ENCODE data around the gene EIF3D. TPM values are rescaled to one million over a fixed set of nuclear protein-coding genes. Genes with fewer than 3 reads are reported as not detected.

Gene EIF3D
- total RNA-seq, 1 donor from 2014 or later: 150 TPM

GRCh38 chr22:36492109-36492508 lies 36.9 kb downstream of the EIF3D start:
- no peaks in the 10 kb centered on the region for H3K4me1 Mint-ChIP-seq (ENCODE audit: unreplicated experiment)

GRCh38 chr22:36491155-36491554 lies 37.8 kb downstream of the EIF3D start:
- Mint-ChIP-seq H3K4me1 (ENCODE audit: unreplicated experiment) (no peaks in the 10 kb centered on the region), H3K36me3 (ENCODE audit: unreplicated experiment) (peaks cover 21% of the 10 kb centered on the region), H3K27ac (ENCODE audit: unreplicated experiment) (no peak overlapping the region), H3K4me3 (ENCODE audit: unreplicated experiment) (no peak overlapping the region), H3K9me3 (ENCODE audit: unreplicated experiment) (no peaks in the 10 kb centered on the region), H3K27me3 (ENCODE audit: unreplicated experiment) (no peaks in the 10 kb centered on the region)
- no peak for DNase-seq (ENCODE audit: extremely low spot score, unreplicated experiment)
- TF ChIP-seq CTCF (IDR thresholded peaks at IDR 0.05): no peak

More at GRCh38 chr22:36492109-36492508, 36.9 kb downstream of the EIF3D start:
- no peak for TF ChIP-seq CTCF (IDR thresholded peaks at IDR 0.05)
- no peak for DNase-seq (ENCODE audit: extremely low spot score, unreplicated experiment)
- Mint-ChIP-seq H3K27me3 (ENCODE audit: unreplicated experiment) (no peaks in the 10 kb centered on the region), H3K27ac (ENCODE audit: unreplicated experiment) (no peak overlapping the region), H3K9me3 (ENCODE audit: unreplicated experiment) (no peaks in the 10 kb centered on the region), H3K4me3 (ENCODE audit: unreplicated experiment) (no peak overlapping the region), H3K36me3 (ENCODE audit: unreplicated experiment) (peaks cover 25% of the 10 kb centered on the region)

GRCh38 chr22:36486619-36487384 lies 42.2 kb downstream of the EIF3D start:
- H3K36me3 Mint-ChIP-seq (ENCODE audit: unreplicated experiment): peaks cover 10% of the 10 kb centered on the region
- no peak overlapping the region for H3K4me3 Mint-ChIP-seq (ENCODE audit: unreplicated experiment)
- peak; percentile 74 for TF ChIP-seq CTCF (IDR thresholded peaks at IDR 0.05)
- H3K27ac Mint-ChIP-seq (ENCODE audit: unreplicated experiment): no peak overlapping the region
- peaks cover 2% of the 10 kb centered on the region for H3K4me1 Mint-ChIP-seq (ENCODE audit: unreplicated experiment)
- DNase-seq (ENCODE audit: extremely low spot score, unreplicated experiment): no peak
- no peaks in the 10 kb centered on the region for H3K27me3 Mint-ChIP-seq (ENCODE audit: unreplicated experiment)
- H3K9me3 Mint-ChIP-seq (ENCODE audit: unreplicated experiment): no peaks in the 10 kb centered on the region

GRCh38 chr22:36481393-36482168 lies 47.4 kb downstream of the EIF3D start, which contains the start of gene TXN2:
Gene TXN2, minus strand, starts transcription at chr22:36481640. Its CDS starts 803 bp downstream, at chr22:36480837.
- Mint-ChIP-seq H3K4me3 (ENCODE audit: unreplicated experiment) (peak within 1 kb of the TSS; percentile 92), H3K27me3 (ENCODE audit: unreplicated experiment) (no peaks in the 10 kb centered on the region), H3K36me3 (ENCODE audit: unreplicated experiment) (peaks cover 8% of the 10 kb centered on the region), H3K9me3 (ENCODE audit: unreplicated experiment) (no peaks in the 10 kb centered on the region), H3K27ac (ENCODE audit: unreplicated experiment) (peak within 1 kb of the TSS; percentile 100), H3K4me1 (ENCODE audit: unreplicated experiment) (peaks cover 12% of the 10 kb centered on the region)
- TF ChIP-seq CTCF (IDR thresholded peaks at IDR 0.05): no peak
- DNase-seq (ENCODE audit: extremely low spot score, unreplicated experiment): peak; percentile 98

- H3K27ac Mint-ChIP-seq (ENCODE audit: unreplicated experiment): peak overlapping the region; percentile 100
- H3K9me3 Mint-ChIP-seq (ENCODE audit: unreplicated experiment): no peaks in the 10 kb centered on the region
- no peaks in the 10 kb centered on the region for H3K27me3 Mint-ChIP-seq (ENCODE audit: unreplicated experiment)
- peaks cover 12% of the 10 kb centered on the region for H3K36me3 Mint-ChIP-seq (ENCODE audit: unreplicated experiment)
- no peak for TF ChIP-seq CTCF (IDR thresholded peaks at IDR 0.05)
- peak overlapping the region; percentile 92 for H3K4me3 Mint-ChIP-seq (ENCODE audit: unreplicated experiment)
- H3K4me1 Mint-ChIP-seq (ENCODE audit: unreplicated experiment): peaks cover 12% of the 10 kb centered on the region
- no peak for DNase-seq (ENCODE audit: extremely low spot score, unreplicated experiment)
These were observed 48.0 kb downstream of the EIF3D start for GRCh38 chr22:36480941-36481392.

Data from osteocyte (in vitro differentiated cells).